ENCODE measurements around the gene ABLIM2.
A peak's percentile ranks its signal among the peaks of the same experiment; 100 is the strongest.

ABLIM2 gene

DNA sequence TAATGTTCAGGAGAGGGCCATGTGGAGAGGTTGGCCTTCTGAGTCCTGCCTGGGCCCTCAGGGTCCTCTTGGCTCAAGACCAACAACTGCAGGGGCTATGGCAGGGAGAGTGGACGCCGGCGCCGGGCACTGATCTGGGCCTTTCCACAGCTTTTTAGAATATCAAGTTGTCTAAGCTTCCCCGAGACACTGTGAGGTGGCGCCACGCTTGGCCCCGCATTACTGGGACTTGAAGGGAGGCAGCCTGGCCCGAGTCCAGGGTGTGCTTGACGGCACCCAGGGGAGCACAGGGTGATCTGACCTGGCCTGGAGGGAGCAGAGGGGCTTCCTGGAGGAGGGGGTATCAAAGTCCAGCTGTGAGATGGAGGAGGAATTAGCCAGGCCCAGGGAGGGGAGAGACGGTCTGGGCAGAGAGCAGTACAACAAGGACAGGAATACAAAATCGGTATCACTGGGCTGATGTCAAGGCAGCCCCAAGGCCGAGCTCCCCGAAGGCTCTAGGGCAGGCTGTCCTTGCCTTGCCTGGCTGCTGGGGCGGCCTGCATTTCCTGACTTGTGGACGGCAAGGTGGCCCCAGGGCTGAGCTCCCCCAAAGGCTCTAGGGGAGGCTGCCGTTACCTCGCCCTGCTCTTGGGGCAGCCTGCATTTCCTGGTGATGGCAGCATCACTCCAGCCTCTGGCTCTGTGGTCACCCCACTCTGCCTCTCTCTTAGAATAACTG lies 28.1 kb downstream of the ABLIM2 start:
- H3K4me1 ChIP-seq (ENCODE audit: control insufficient read depth, low read depth, low read length): peaks cover 5% of the 10 kb centered on the region
- no peaks in the 10 kb centered on the region for H3K36me3 ChIP-seq (ENCODE audit: control insufficient read depth, insufficient read depth, low read length)
- H2BK5ac ChIP-seq (ENCODE audit: low read length): no peak overlapping the region
- H3K27ac ChIP-seq (ENCODE audit: low read depth, low read length): no peak overlapping the region
- H2BK15ac ChIP-seq (replicated peaks; ENCODE audit: low read depth): no peak overlapping the region
- H2AK5ac ChIP-seq (ENCODE audit: low read length): no peak overlapping the region
- no peak overlapping the region for H3K18ac ChIP-seq (ENCODE audit: low read length)
- peak overlapping the region; percentile 17 for H3K56ac ChIP-seq (ENCODE audit: low read length)
- DNase-seq: no peak
- no peak overlapping the region for H4K5ac ChIP-seq (ENCODE audit: low read length)
- no peak overlapping the region for H3K4me3 ChIP-seq (ENCODE audit: low read length)
- no peak overlapping the region for H3K4me2 ChIP-seq (ENCODE audit: low read length)
- no peaks in the 10 kb centered on the region for H3K27me3 ChIP-seq (ENCODE audit: insufficient read depth, low read length, poor library complexity)
- H4K8ac ChIP-seq (ENCODE audit: low read depth, low read length): no peak overlapping the region
- no peak overlapping the region for H3K23ac ChIP-seq (ENCODE audit: low read length)
- no peak overlapping the region for H3K9ac ChIP-seq (ENCODE audit: low read length)
- no peaks in the 10 kb centered on the region for H3K79me1 ChIP-seq (ENCODE audit: low read length)
- no CpG with 5 or more reads among the region's 18 CpGs for WGBS (ENCODE audit: extremely low coverage, insufficient coverage, low lambda C conversion rate)
- H3K79me2 ChIP-seq (ENCODE audit: control insufficient read depth, insufficient read depth, low read length): no peaks in the 10 kb centered on the region
- no peak overlapping the region for H2BK120ac ChIP-seq (ENCODE audit: low read depth, low read length)
- H3K4ac ChIP-seq (ENCODE audit: low read depth, low read length): no peak overlapping the region

GRCh38 chr4:8129785-8130184 lies 28.8 kb downstream of the ABLIM2 start:
- H3K4ac ChIP-seq (ENCODE audit: low read depth, low read length): no peak overlapping the region
- no peaks in the 10 kb centered on the region for H3K79me1 ChIP-seq (ENCODE audit: low read length)
- H4K5ac ChIP-seq (ENCODE audit: low read length): no peak overlapping the region
- no peak overlapping the region for H2AK5ac ChIP-seq (ENCODE audit: low read length)
- H3K18ac ChIP-seq (ENCODE audit: low read length): no peak overlapping the region
- H3K4me2 ChIP-seq (ENCODE audit: low read length): no peak overlapping the region
- DNase-seq: no peak
- no peak overlapping the region for H3K56ac ChIP-seq (ENCODE audit: low read length)
- H3K9ac ChIP-seq (ENCODE audit: low read length): no peak overlapping the region
- WGBS (ENCODE audit: extremely low coverage, insufficient coverage, low lambda C conversion rate): no CpG with 5 or more reads among the region's 6 CpGs
- H3K27ac ChIP-seq (ENCODE audit: low read depth, low read length): no peak overlapping the region
- peaks cover 5% of the 10 kb centered on the region for H3K4me1 ChIP-seq (ENCODE audit: control insufficient read depth, low read depth, low read length)
- no peak overlapping the region for H4K8ac ChIP-seq (ENCODE audit: low read depth, low read length)
- no peak overlapping the region for H2BK120ac ChIP-seq (ENCODE audit: low read depth, low read length)
- no peaks in the 10 kb centered on the region for H3K36me3 ChIP-seq (ENCODE audit: control insufficient read depth, insufficient read depth, low read length)
- H2BK15ac ChIP-seq (replicated peaks; ENCODE audit: low read depth): no peak overlapping the region
- H3K23ac ChIP-seq (ENCODE audit: low read length): no peak overlapping the region
- no peaks in the 10 kb centered on the region for H3K79me2 ChIP-seq (ENCODE audit: control insufficient read depth, insufficient read depth, low read length)
- H2BK5ac ChIP-seq (ENCODE audit: low read length): no peak overlapping the region
- H3K27me3 ChIP-seq (ENCODE audit: insufficient read depth, low read length, poor library complexity): no peaks in the 10 kb centered on the region
- H3K4me3 ChIP-seq (ENCODE audit: low read length): no peak overlapping the region

GRCh38 chr4:8129136-8129535 lies 29.5 kb downstream of the ABLIM2 start:
- Histone ChIP-seq H3K4me2 (ENCODE audit: low read length) (no peak overlapping the region), H2BK15ac (replicated peaks; ENCODE audit: low read depth) (no peak overlapping the region), H3K79me1 (ENCODE audit: low read length) (no peaks in the 10 kb centered on the region), H3K23ac (ENCODE audit: low read length) (no peak overlapping the region), H3K27me3 (ENCODE audit: insufficient read depth, low read length, poor library complexity) (no peaks in the 10 kb centered on the region), H3K56ac (ENCODE audit: low read length) (no peak overlapping the region), H3K4ac (ENCODE audit: low read depth, low read length) (no peak overlapping the region), H3K79me2 (ENCODE audit: control insufficient read depth, insufficient read depth, low read length) (no peaks in the 10 kb centered on the region), H3K27ac (ENCODE audit: low read depth, low read length) (no peak overlapping the region), H3K9ac (ENCODE audit: low read length) (no peak overlapping the region), H3K4me1 (ENCODE audit: control insufficient read depth, low read depth, low read length) (peaks cover 2% of the 10 kb centered on the region), H2BK5ac (ENCODE audit: low read length) (no peak overlapping the region), H2AK5ac (ENCODE audit: low read length) (no peak overlapping the region), H3K18ac (ENCODE audit: low read length) (no peak overlapping the region), H4K5ac (ENCODE audit: low read length) (no peak overlapping the region), H2BK120ac (ENCODE audit: low read depth, low read length) (no peak overlapping the region), H3K4me3 (ENCODE audit: low read length) (no peak overlapping the region), H4K8ac (ENCODE audit: low read depth, low read length) (no peak overlapping the region), H3K36me3 (ENCODE audit: control insufficient read depth, insufficient read depth, low read length) (no peaks in the 10 kb centered on the region)
- WGBS (ENCODE audit: extremely low coverage, insufficient coverage, low lambda C conversion rate): no CpG with 5 or more reads among the region's 11 CpGs
- no peak for DNase-seq

- no CpG with 5 or more reads among the region's 19 CpGs for WGBS (ENCODE audit: extremely low coverage, insufficient coverage, low lambda C conversion rate)
- DNase-seq: peak; percentile 94
These were observed 30.3 kb downstream of the ABLIM2 start for GRCh38 chr4:8128100-8128856.

GRCh38 chr4:8127051-8127826 lies 31.4 kb downstream of the ABLIM2 start:
- no peak for DNase-seq
- H3K79me2 ChIP-seq (ENCODE audit: control insufficient read depth, insufficient read depth, low read length): no peaks in the 10 kb centered on the region
- no peak overlapping the region for H2BK5ac ChIP-seq (ENCODE audit: low read length)
- no peaks in the 10 kb centered on the region for H3K4me1 ChIP-seq (ENCODE audit: control insufficient read depth, low read depth, low read length)
- no peak overlapping the region for H3K18ac ChIP-seq (ENCODE audit: low read length)
- no CpG with 5 or more reads among the region's 29 CpGs for WGBS (ENCODE audit: extremely low coverage, insufficient coverage, low lambda C conversion rate)
- no peak overlapping the region for H4K5ac ChIP-seq (ENCODE audit: low read length)
- no peaks in the 10 kb centered on the region for H3K36me3 ChIP-seq (ENCODE audit: control insufficient read depth, insufficient read depth, low read length)
- H3K79me1 ChIP-seq (ENCODE audit: low read length): no peaks in the 10 kb centered on the region
- no peak overlapping the region for H2BK15ac ChIP-seq (replicated peaks; ENCODE audit: low read depth)
- no peak overlapping the region for H2AK5ac ChIP-seq (ENCODE audit: low read length)
- no peaks in the 10 kb centered on the region for H3K27me3 ChIP-seq (ENCODE audit: insufficient read depth, low read length, poor library complexity)
- no peak overlapping the region for H3K4ac ChIP-seq (ENCODE audit: low read depth, low read length)
- no peak overlapping the region for H3K56ac ChIP-seq (ENCODE audit: low read length)
- no peak overlapping the region for H3K9ac ChIP-seq (ENCODE audit: low read length)
- no peak overlapping the region for H3K23ac ChIP-seq (ENCODE audit: low read length)
- H4K8ac ChIP-seq (ENCODE audit: low read depth, low read length): no peak overlapping the region
- H2BK120ac ChIP-seq (ENCODE audit: low read depth, low read length): no peak overlapping the region
- H3K4me2 ChIP-seq (ENCODE audit: low read length): no peak overlapping the region
- no peak overlapping the region for H3K27ac ChIP-seq (ENCODE audit: low read depth, low read length)
- no peak overlapping the region for H3K4me3 ChIP-seq (ENCODE audit: low read length)

More at GRCh38 chr4:8128100-8128856, 30.3 kb downstream of the ABLIM2 start:
- H3K27me3 ChIP-seq (ENCODE audit: insufficient read depth, low read length, poor library complexity): no peaks in the 10 kb centered on the region
- H3K4me2 ChIP-seq (ENCODE audit: low read length): no peak overlapping the region
- no peak overlapping the region for H3K9ac ChIP-seq (ENCODE audit: low read length)
- no peak overlapping the region for H4K8ac ChIP-seq (ENCODE audit: low read depth, low read length)
- no peak overlapping the region for H3K27ac ChIP-seq (ENCODE audit: low read depth, low read length)
- H2BK5ac ChIP-seq (ENCODE audit: low read length): no peak overlapping the region
- no peak overlapping the region for H4K5ac ChIP-seq (ENCODE audit: low read length)
- H3K4me3 ChIP-seq (ENCODE audit: low read length): no peak overlapping the region
- no peaks in the 10 kb centered on the region for H3K79me1 ChIP-seq (ENCODE audit: low read length)
- no peak overlapping the region for H3K4ac ChIP-seq (ENCODE audit: low read depth, low read length)
- H3K56ac ChIP-seq (ENCODE audit: low read length): no peak overlapping the region
- no peak overlapping the region for H3K18ac ChIP-seq (ENCODE audit: low read length)
- H3K79me2 ChIP-seq (ENCODE audit: control insufficient read depth, insufficient read depth, low read length): no peaks in the 10 kb centered on the region
- no peak overlapping the region for H2BK120ac ChIP-seq (ENCODE audit: low read depth, low read length)
- no peaks in the 10 kb centered on the region for H3K4me1 ChIP-seq (ENCODE audit: control insufficient read depth, low read depth, low read length)
- no peak overlapping the region for H3K23ac ChIP-seq (ENCODE audit: low read length)
- H2BK15ac ChIP-seq (replicated peaks; ENCODE audit: low read depth): no peak overlapping the region
- no peak overlapping the region for H2AK5ac ChIP-seq (ENCODE audit: low read length)
- H3K36me3 ChIP-seq (ENCODE audit: control insufficient read depth, insufficient read depth, low read length): no peaks in the 10 kb centered on the region

All from mesendoderm (in vitro differentiated cells).